BLaER1 (cell line): Measurements from ENCODE around the gene PRKRIP1.
A peak's percentile ranks its signal among the peaks of the same experiment; 100 is the strongest.
"Not testable (repeated sequence)": the region's sequence is repeated elsewhere in the genome, so short reads cannot be mapped to it uniquely, and the experiment has no call there.

Experiments
- H3K27ac ChIP-seq: shearing (Covaris generic); formaldehyde crosslinking; 2 replicates; pipeline ENCODE4 v1.8.1; 2022
- H3K27me3 ChIP-seq: shearing (Covaris generic); formaldehyde crosslinking; 2 replicates; pipeline ENCODE4 v1.8.1; 2022
- H3K36me3 ChIP-seq: shearing (Covaris generic); formaldehyde crosslinking; 2 replicates; pipeline ENCODE4 v1.8.1; 2022
- H3K4me1 ChIP-seq: shearing (Covaris generic); formaldehyde crosslinking; 2 replicates; pipeline ENCODE4 v1.8.1; 2022
- H3K4me2 ChIP-seq: shearing (Covaris generic); formaldehyde crosslinking; 2 replicates; pipeline ENCODE4 v1.8.1; 2022
- H3K4me3 ChIP-seq: shearing (Covaris generic); formaldehyde crosslinking; 2 replicates; pipeline ENCODE4 v1.8.1; 2022
- H3K9ac ChIP-seq: shearing (Covaris generic); formaldehyde crosslinking; 2 replicates; pipeline ENCODE4 v1.8.1; 2022
- H3K9me3 ChIP-seq: shearing (Covaris generic); formaldehyde crosslinking; 2 replicates; pipeline ENCODE4 v1.8.1; 2022
- H4K20me1 ChIP-seq: shearing (Covaris generic); formaldehyde crosslinking; 2 replicates; pipeline ENCODE4 v1.8.1; 2022
- Cebpa-rat ChIP-seq: shearing (Covaris generic); IDR thresholded peaks from 2 replicates; pipeline ENCODE4 v1.8.1; 2022

Gene PRKRIP1, protein sequence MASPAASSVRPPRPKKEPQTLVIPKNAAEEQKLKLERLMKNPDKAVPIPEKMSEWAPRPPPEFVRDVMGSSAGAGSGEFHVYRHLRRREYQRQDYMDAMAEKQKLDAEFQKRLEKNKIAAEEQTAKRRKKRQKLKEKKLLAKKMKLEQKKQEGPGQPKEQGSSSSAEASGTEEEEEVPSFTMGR

DNA sequence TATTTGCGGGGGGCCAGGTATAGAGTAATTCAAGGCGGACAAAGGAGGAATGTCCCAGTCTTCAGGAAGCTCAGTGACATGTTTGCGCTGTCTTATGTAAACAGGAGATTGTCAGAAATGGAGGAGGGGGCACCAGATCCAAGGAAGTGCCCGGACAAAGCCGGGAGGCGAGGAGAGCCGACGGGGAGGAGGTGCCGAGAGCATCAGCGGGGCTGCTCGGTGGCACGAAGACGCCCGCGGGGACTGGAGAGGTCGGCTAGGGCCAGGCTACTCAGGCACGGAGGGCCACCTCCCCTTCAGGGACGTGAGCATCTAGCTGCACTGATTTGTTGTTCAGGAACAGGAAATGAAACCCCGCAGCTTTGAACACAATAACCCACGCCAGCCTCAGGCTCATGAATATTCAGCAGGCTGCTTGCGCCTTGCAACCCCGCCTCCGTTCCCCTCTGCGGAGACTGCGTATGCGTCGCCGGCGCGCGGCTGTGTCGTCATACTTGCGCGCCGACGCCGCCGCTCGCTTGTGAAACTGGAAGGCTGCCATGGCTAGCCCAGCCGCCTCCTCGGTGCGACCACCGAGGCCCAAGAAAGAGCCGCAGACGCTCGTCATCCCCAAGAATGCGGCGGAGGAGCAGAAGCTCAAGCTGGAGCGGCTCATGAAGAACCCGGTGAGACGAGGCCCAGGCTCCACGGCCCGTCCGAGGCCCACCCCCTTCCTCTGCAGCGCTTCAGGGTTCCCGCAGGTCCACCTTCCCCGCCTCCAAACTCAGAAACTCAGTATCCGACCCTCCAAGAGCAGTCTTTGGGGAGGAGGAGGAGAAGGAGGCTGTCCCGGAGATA, at the start of gene PRKRIP1:
PRKRIP1 (plus strand) TSS at position 491 of the 837 bp plus-strand sequence; CDS start at position 540, 49 bp downstream.
- H3K36me3 ChIP-seq, result peaks cover 66% of the 10 kb centered on the region
- no peak for TF ChIP-seq Cebpa-rat
- H3K4me2 ChIP-seq, result peak within 1 kb of the TSS; percentile 98
- peak within 1 kb of the TSS; percentile 94 for H3K4me3 ChIP-seq
- no peaks in the 10 kb centered on the region for H3K9me3 ChIP-seq
- peak within 1 kb of the TSS; percentile 84 for H3K27ac ChIP-seq
- H4K20me1 ChIP-seq, result peaks cover 36% of the 10 kb centered on the region
- H3K9ac ChIP-seq, result peak within 1 kb of the TSS; percentile 95
- peaks cover 24% of the 10 kb centered on the region for H3K4me1 ChIP-seq
- no peaks in the 10 kb centered on the region for H3K27me3 ChIP-seq

DNA sequence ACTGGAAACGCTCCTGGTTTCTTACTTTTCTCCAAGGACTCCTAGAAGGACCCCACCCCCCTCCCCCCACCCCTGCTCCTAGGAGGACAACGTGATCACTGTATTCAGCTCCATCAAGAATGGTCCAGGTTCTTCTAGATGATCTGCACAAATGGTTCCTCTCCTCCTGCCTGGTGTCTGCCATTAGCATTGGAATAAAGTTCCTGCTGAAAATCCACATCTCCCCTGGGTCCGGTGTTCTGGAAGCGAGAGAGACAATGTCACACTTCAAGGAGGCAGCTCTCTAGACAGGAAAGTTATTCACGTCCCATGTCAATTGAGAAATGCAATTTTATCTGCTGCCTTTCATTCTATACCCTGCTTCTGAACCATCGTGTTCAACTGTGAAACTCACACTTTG, 49.2 kb upstream of the PRKRIP1 start:
- H3K9me3 ChIP-seq, H3K4me1 ChIP-seq, H3K27me3 ChIP-seq, H4K20me1 ChIP-seq, H3K4me3 ChIP-seq, H3K9ac ChIP-seq, H3K4me2 ChIP-seq, H3K27ac ChIP-seq, H3K36me3 ChIP-seq: not testable (repeated sequence)

DNA sequence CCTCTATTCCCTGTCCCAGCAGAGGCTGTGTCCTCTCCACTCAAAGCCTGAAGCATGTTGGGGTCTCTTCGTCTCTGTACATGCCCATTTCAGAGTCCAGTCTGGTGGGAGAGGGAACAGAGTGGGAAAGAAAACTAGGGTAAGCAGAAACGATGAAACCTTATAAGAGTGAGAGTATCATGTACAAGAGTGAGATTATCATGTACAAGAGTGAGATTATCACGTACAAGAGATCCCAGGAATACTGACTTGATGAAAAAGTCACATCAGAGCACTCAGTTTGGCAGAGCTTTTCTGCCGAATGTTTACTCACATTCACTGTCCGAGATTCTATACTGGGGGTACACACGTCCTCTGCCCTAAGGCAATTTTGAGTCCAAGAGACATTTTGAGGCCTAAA, 39.8 kb upstream of the PRKRIP1 start, which contains the start of gene SPDYE6:
SPDYE6 (minus strand) TSS at position 101 of the 400 bp plus-strand sequence. CDS start 421 bp downstream, outside the sequence.
- not testable (repeated sequence) for H3K4me3 ChIP-seq, H3K27ac ChIP-seq, H4K20me1 ChIP-seq, H3K27me3 ChIP-seq, H3K4me2 ChIP-seq, H3K9ac ChIP-seq, H3K9me3 ChIP-seq, H3K36me3 ChIP-seq
- H3K4me1 ChIP-seq, result peaks cover 12% of the 10 kb centered on the region

DNA sequence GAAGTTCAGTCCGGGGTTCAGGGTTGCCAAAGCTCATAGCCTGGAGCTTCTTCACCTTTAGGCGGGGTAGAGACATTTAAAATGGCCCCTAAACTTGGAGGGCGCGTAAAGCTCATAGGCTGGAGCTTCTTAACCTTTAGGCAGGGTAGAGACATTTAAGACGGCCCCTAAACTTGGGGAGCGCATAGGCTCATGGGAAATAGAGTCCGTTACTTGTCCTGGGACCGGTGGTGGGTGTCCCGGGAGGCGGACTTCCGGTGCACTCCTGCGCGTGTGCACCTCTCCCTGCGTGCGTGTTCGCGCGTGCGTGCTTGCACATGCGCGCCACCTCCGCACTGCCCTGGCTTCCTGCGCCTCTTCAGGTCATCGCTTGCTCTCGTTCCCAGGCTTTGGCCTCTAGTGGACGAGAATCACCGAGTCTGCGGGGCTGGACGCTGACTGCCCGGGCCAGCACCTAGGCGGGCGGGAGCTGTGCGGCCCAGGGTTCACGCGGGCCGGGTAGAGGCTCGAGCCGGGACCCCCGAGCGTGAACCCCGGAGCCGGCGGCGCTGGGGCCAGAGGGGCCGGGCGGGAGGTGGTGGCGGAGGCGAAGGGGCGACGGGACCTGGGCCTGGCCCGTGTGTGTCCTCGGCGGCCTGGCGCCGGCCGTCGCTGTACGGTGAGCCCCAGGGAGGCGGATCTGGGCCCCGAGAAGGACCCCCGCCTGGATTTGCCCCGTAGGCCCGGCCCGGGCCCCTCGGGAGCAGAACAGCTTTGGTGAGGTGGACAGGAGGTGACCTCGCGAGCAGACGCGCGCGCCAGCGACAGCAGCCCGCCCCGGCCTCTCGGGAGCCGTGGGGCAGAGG, 32.4 kb upstream of the PRKRIP1 start:
- Histone ChIP-seq H3K27ac (peak overlapping the region; percentile 88), H3K4me2 (peak overlapping the region; percentile 66), H3K4me3 (peak overlapping the region; percentile 88), H3K36me3 (peaks cover 20% of the 10 kb centered on the region), H3K4me1 (peaks cover 14% of the 10 kb centered on the region), H3K9ac (peak overlapping the region; percentile 95)
- H3K27me3 ChIP-seq, H4K20me1 ChIP-seq, H3K9me3 ChIP-seq: not testable (repeated sequence)

DNA sequence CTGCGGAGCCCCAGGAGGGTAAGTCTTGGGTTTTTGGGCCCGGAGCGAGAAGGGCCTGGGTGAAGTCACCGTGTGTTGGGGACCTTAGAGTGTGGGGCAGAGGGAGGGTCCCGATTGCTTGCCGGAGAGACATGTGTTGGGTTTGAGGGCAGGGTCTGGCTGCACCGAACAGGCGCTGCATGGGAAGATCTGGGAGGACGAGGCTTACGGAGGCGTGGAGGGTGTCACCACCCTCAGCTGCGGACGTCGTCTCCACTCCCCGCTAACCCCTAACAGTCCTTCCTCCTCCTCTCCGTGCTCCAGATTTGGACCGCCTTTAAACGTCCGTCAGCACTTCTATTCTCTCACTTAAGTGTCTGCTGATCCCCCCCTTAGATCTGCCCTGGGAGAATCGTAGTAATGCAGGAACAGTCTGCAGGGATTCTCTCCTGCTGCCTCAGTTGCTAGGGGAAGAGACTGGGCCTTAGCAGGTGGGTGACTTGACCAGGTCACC, 31.7 kb upstream of the PRKRIP1 start:
- not testable (repeated sequence) for H3K27me3 ChIP-seq, H3K4me1 ChIP-seq, H4K20me1 ChIP-seq, H3K9me3 ChIP-seq
- H3K4me2 ChIP-seq, result peak overlapping the region; percentile 66
- H3K4me3 ChIP-seq, result peak overlapping the region; percentile 88
- H3K9ac ChIP-seq, result peak overlapping the region; percentile 95
- peaks cover 20% of the 10 kb centered on the region for H3K36me3 ChIP-seq
- peak overlapping the region; percentile 88 for H3K27ac ChIP-seq

DNA sequence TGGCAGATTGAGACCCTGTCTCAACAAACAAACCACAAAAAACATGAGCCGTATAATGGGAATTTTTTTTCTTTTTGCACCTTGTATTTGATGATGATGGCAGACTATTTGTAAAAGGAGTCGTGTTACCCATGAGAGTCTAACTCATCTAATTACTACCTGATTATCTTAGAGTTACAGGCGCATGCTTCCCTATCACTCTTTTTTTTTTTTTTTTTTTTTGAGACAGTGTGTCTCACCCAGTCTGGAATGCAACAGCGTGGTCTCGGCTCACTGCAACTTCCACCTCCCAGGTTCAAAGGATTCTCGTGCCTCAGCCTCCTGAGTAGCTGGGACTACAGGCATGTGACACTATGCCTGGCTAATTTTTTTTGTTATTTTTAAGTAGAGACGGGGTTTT, 30.8 kb upstream of the PRKRIP1 start:
- peaks cover 20% of the 10 kb centered on the region for H3K36me3 ChIP-seq
- not testable (repeated sequence) for H3K27ac ChIP-seq, H3K9ac ChIP-seq, H3K9me3 ChIP-seq, H4K20me1 ChIP-seq, H3K4me3 ChIP-seq, H3K4me1 ChIP-seq, H3K27me3 ChIP-seq
- H3K4me2 ChIP-seq, result peak overlapping the region; percentile 36

DNA sequence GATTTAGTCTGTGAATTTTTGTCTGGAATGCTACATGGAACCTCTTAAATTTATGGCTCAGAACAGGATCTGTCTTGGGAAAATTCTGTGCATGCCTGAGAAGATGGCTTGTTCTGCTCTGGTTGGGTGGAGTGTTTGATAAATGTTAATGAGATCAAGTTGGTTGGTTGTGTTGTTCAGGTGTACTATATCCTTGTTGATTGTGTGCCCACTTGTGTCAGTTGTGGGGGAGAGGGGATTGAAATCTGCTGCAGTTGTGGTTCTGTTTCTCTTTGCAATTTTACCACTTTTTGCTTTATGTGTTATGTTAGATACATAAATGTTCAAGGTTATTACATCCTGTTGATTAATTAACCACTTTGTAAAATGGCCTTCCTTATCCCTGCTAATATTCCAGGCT, 26.1 kb upstream of the PRKRIP1 start:
- H3K4me2 ChIP-seq, H3K9ac ChIP-seq, H3K27me3 ChIP-seq, H3K4me1 ChIP-seq, H3K9me3 ChIP-seq, H3K27ac ChIP-seq, H3K4me3 ChIP-seq: not testable (repeated sequence)
- H4K20me1 ChIP-seq, result peaks cover 11% of the 10 kb centered on the region; the same call in 1 of the 2 replicates
- H3K36me3 ChIP-seq, result peaks cover 33% of the 10 kb centered on the region

DNA sequence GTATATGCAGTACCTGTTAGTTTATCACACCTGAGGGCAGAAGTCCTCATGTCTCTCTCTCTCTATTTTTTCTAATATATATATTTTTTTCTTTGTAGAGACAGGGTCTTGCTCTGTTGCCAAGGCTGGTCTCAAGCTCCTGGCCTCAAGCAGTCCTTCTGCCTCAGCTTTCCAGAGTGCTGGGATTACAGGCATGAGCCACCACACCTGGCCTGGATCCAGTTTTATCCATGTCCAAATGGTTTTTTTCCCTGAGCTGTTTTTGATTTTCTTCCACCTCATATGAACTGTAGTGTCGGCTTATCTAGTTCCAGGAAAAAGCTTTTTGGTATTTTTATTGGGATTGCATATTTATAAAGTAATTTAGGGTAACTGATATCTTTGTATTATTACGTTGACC, 23.4 kb upstream of the PRKRIP1 start:
- not testable (repeated sequence) for H3K9ac ChIP-seq, H3K4me1 ChIP-seq, H3K4me3 ChIP-seq, H3K27ac ChIP-seq, H3K4me2 ChIP-seq, H3K9me3 ChIP-seq, H3K27me3 ChIP-seq
- Histone ChIP-seq H4K20me1 (peaks cover 11% of the 10 kb centered on the region; the same call in 1 of the 2 replicates), H3K36me3 (peaks cover 47% of the 10 kb centered on the region)

DNA sequence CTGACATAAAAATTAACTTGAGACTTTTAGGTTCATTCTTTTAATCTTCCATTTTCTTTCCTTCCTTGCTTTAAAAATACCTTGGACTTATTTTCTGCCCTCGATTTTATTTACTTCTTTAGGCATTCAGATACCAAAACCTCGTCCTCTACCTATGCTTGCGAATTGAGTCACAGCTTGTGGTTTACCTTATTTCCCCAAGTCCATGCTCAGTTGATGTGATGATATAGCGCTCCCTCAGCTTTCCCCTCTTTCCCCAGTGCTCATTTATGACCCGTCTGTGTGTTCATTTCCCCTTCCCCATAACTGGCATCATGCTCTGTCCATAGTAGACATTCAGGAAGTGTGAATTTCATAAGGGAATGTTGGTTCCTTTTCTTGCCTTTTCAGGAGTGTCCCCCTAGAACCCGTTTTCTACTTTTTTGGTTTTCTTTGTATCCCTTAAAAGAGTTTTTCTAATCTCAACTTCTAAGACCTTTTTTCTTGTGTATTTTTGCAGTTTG, 19.1 kb upstream of the PRKRIP1 start:
- no peak overlapping the region for H3K9ac ChIP-seq
- no peak overlapping the region for H3K4me3 ChIP-seq
- no peak for TF ChIP-seq Cebpa-rat
- no peak overlapping the region for H3K4me2 ChIP-seq
- H3K27me3 ChIP-seq, result no peaks in the 10 kb centered on the region
- H3K9me3 ChIP-seq, result no peaks in the 10 kb centered on the region
- H3K36me3 ChIP-seq, result peaks cover 76% of the 10 kb centered on the region
- H3K4me1 ChIP-seq, result no peaks in the 10 kb centered on the region
- H3K27ac ChIP-seq, result no peak overlapping the region
- peaks cover 11% of the 10 kb centered on the region; the same call in 1 of the 2 replicates for H4K20me1 ChIP-seq

DNA sequence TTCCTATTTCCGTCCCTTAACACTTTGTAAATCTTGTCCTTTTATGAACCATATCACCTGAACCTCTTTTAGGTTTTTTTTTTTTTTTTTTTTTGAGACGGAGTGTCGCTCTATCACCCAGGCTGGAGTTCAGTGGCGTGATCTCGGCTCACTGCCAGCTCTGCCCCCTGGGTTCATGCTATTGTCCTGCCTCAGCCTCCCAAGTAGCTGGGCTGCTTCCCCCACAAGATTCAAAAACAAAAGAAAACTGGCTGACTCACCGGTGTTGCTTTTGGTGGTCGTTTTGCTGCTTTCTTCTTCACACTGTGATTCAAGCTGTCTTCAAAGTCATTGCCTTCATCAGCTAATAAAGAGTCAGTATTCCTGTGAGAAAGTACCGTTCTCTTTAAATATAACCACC, 15.3 kb upstream of the PRKRIP1 start:
- not testable (repeated sequence) for H3K4me2 ChIP-seq, H3K27ac ChIP-seq

DNA sequence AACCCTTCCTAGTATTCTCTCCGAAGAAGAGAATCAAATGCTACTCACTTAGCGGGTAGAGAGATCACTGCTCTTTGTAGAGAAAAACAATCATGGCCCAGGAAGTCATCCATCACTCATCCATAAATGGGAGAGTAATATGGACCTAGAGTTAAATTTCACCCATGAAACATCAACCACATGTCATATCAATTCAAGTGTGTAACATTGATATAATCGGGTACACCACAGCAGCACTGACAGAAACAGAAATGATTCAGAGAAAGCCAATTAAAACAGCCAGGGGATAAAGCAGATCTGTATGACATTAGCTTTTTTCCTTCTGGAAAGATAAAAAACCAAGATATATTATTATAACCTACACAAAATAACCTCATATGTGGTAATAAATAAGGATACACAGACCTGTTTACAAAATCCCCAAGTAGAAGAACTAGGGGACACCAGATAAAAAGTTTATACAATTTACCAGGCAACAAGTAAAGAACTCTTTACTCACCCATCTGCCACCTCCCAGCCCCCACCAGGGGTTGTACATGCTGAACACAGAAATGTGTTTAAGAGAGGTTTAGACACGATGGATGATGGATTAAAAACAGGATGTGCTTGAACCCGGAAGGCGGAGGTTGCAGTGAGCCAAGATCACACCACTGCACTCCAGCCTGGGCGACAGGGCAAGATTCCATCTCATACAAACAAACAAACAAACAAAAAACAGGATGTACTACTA, 14.3 kb upstream of the PRKRIP1 start:
- H4K20me1 ChIP-seq, H3K9me3 ChIP-seq, H3K4me3 ChIP-seq, H3K4me1 ChIP-seq, H3K27me3 ChIP-seq, H3K4me2 ChIP-seq, H3K27ac ChIP-seq, H3K9ac ChIP-seq: not testable (repeated sequence)
- peaks cover 87% of the 10 kb centered on the region for H3K36me3 ChIP-seq

More for the DNA sequence above, 15.3 kb upstream of the PRKRIP1 start:
- H3K4me1 ChIP-seq, H4K20me1 ChIP-seq, H3K4me3 ChIP-seq, H3K9ac ChIP-seq, H3K9me3 ChIP-seq, H3K27me3 ChIP-seq: not testable (repeated sequence)
- H3K36me3 ChIP-seq, result peaks cover 88% of the 10 kb centered on the region
